Measurements from ENCODE around the gene SPATA33.
"Not testable (repeated sequence)": the region's sequence is repeated elsewhere in the genome, so short reads cannot be mapped to it uniquely, and the experiment has no call there.

SPATA33 gene

DNA sequence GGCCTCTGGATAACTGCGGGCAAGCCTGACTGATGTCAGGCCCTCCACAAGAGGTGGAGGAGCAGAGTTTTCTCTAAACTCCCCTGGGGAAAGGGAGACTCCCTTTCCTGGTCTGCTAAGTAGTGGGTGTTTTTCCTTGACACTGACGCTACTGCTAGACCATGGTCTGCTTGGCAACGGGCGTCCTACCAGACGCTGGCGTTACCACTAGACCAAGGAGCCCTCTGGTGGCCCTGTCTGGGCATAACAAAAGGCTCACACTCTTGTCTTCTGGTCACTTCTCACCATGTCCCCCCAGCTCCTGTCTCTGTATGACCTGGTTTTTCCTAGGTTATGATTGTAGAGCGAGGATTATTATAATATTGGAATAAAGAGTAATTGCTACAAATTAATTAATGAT lies 9.4 kb downstream of the SPATA33 start:
- DNase-seq, result not testable (repeated sequence)

DNA sequence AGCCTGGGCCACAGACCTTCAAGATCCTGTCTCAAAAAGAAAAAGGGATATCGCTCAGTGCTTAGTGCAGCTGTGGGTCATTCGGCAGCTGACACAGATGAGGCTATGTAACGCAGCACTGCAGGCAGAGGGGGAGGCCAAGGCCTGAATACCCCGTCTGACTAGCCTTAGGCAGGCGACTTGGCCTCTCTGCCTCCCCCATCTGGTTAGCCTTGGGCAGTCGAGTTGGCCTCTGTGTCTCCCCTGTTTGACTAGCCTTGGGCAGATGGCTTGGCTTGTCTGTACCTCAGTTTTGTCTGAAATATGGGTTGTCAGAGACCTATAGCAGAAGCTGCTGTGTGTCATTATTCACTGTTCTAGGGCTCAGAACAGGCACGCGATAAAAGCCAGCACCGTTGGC lies 10.0 kb downstream of the SPATA33 start:
- no peak for DNase-seq

DNA sequence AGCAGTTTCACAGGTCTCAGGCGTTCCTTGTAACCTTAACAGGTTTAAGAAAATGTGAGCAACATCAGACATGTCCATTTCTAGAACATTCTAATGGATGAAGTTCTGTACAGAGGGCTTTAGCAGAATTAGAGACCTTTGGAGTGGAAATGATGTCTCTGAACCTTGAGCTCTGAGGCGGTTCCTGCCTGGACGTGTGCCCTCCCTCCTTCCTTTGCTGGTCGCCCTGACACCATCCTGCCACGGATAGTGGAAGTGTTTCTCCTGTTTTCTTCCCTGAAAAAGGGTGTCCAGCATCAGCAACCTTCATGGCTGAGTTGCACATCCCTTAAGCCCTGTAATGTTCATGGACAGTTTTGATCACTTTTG lies 11.1 kb downstream of the SPATA33 start:
- no peak for DNase-seq

DNA sequence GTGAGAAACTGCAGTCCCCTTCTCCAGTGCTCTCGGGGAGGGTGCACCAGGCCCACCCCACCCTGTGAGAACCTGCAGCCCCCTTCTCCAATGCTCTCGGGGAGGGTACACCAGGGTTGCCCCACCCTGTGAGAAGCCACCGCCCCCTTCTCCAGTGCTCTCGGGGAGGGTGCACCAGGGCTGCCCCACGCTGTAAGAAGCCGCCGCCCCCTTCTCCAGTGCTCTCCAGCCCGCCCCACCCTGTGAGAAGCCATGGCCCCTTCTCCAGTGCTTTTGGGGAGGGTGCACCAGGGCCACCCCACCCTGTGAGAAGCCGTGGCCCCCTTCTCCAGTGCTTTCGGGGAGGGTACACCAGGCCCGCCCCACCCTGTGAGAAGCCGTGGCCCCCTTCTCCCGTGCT lies 12.1 kb downstream of the SPATA33 start:
- no peak for DNase-seq

DNA sequence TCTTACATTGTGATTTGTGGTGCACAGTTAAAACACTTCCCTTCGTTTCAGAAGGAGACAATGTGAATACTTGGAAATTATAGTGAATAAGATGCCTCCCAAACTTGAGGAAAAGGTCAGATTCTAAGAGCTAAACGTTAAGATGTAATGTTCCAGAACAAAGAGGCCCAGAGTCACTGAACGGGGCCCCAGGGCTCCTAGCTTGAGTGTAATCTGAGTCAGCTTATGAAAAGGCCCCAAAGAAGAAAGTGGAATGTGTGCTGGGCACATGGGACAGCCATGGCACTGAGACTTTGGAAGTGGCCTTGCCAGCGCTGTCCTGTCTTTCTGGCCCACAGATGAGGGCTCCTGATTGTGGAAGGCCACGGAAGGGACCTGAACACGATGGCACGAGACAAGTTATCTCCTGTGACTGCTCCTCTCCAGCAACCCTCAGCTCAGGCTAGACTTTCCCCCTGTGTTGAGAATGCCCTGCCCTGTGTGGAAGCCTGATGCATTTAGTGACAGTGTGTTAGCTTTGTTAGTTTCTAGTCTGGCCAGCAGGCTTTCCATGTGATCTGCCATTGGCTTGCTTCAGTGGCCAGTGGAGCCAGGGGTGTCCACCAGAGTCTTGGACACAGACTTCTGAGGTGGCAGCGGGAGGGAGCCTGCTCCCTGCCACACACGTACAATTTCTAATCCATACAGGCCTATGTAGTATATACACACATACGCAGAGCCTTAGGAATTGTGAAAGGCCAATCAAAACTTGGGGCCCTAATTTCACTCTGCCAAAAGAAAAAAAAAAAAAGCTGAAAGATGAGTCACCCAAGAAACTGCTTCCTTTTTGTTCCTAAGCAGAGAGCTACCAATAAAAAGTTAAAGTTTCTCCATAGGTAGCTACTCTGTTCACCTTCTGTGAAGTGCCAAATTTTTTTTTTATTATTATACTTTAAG lies 13.1 kb downstream of the SPATA33 start:
- DNase-seq, result no peak

DNA sequence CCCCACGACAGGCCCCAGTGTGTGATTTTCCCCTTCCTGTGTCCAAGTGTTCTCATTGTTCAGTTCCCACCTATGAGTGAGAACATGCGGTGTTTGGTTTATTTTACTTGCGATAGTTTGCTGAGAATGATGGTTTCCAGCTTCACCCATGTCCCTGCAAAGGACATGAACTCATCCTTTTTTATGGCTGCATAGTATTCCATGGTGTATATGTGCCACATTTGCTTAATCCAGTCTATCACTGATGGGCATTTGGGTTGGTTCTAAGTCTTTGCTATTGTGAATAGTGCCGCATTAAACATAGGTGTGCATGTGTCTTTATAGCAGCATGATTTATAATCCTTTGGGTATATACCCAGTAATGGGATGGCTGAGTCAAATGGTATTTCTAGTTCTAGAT lies 13.9 kb downstream of the SPATA33 start:
- not testable (repeated sequence) for DNase-seq

DNA sequence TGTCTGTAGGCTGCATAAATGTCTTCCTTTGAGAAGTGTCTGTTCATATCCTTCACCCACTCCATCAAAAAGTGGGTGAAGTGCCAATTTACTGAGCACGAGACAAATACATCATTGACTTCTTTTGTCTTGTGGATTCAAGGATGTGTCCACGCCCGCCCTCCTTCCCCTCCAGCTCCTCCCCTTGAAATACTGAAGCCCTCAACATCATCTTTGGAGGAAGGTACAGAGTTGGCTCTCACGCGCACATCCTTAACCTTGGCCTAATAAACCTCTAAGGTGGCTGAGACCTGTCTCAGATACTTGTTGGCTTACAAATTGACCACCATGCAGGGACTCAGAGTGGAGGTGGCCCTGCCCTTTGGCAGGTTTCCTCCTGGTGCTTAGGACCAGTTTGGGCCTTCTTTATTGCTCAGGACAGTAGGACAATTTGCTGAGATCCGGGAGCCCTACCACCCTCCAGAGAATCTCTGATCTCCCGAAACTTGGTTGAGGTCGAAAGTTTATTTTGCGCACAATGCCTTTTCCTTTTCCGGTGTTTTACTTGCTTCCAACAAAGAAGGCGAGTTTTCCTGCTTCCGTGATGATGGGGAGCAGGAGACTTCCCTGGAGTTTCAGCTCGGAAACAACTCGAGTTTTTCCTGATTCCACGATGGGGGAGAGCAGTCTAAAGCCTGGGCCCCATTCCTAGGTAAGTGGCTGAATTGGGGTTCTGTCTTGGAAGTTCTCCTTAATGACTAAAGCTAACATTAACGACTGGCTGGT lies 14.7 kb downstream of the SPATA33 start:
- no peak for DNase-seq

DNA sequence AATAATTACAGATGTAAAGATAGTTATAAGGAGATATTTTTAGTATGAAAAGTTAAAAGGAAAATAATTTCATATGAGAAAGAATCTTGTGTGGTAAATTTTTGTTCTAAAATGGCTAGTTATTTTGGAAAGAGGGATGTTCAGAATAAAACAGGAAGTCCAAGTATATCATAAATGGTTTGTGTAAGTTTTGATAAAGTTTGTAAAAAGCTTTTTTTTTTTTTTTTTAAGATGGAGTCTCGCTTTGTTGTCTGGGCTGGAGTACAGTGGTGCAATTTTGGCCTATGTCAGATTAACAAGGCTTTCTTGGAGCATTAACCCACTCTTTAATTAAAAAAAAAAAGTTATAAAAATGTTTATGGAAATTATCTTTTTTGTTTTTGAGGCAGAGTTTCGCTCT lies 20.6 kb downstream of the SPATA33 start:
- no peak for DNase-seq

DNA sequence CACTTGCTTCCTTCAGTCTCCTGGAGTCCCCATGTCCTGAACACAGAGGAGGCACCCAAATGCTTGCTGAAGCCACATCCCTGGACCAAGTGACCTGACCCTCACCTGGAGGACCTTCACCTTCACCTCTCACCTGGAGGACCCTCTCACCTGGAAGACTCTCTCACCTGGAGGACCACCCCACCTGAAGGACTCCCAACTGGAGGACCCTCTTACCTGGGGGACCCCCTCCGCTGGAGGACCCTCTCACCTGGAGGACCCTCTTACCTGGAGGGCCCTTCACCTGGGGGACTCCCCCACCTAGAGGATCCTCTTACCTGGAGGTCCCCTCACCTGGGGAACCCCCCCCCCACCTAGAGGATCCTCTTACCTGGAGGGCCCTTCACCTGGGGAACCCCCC lies 28.3 kb downstream of the SPATA33 start:
- DNase-seq, result no peak

DNA sequence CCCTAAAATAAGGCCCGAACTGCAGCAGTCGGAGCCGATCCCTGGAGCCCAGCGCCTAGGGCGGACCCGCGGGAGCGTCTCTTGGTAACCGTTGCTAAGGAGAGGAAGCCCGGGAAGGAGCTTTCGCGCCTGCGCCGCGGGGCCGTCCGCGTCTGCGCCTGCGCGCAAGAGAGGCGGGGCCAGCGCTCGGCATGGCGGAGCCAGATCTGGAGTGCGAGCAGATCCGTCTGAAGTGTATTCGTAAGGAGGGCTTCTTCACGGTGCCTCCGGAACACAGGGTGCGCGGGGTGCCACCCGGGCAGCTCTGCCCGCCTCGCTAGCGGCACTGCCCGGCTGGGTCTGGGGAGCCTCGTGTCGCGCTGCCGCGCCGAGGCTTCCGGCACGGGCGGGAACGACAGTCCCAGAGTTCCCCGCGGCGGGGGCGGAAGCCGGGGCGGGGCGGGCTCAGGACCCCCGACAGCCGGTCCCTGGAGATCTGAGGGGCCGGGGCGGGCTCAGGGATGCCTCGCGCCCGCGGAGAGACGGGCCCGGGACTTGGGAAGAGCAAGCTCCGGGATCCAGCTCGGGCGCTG lies 29.0 kb downstream of the SPATA33 start, which contains the start of gene CDK10:
Gene CDK10 (plus strand): TSS at position 170 of the 572 bp plus-strand sequence. CDS start 22 bp downstream, at position 192.
- DNase-seq, result peak; percentile 94

DNA sequence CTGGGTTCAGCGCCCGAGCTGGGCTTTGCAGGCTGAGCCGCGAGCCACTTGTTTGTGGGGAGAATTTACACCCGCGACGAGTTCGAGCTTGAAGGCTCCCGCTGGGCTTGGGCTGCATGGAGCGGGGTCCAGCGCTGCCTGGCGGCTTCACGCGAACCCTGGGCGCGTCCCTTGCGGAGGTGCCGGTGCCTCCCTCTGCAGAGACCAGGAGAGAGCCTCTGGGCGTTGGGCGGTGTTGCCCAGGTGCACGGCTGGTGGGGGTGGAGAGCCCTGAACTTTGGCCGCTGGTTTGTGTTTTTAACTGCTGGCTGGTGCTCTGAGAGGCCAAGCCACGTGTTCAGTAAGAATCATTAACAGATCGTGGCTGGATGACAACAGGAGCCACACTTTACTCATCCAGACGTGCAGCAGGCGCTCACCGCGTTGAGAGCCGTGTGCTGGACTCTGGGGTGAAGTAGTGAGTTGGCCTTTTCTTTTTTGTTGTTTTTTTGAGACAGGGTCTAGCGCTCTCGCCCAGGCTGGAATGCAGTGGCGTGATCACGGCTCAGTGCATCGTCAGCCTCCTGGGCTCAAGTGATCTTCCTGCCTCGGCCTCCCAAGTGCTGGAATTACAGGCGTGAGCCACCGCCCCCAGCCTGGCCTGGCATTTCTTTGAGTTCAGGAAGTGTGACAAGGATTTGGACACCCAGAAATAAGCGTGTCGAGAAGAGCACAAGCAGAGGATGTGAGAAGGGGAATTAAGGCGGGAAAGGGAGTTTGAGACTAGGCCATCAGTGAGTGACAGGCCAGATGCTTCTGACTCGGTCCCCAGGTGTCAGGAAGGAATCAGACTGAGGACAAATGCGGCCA lies 29.7 kb downstream of the SPATA33 start:
- DNase-seq, result no peak

DNA sequence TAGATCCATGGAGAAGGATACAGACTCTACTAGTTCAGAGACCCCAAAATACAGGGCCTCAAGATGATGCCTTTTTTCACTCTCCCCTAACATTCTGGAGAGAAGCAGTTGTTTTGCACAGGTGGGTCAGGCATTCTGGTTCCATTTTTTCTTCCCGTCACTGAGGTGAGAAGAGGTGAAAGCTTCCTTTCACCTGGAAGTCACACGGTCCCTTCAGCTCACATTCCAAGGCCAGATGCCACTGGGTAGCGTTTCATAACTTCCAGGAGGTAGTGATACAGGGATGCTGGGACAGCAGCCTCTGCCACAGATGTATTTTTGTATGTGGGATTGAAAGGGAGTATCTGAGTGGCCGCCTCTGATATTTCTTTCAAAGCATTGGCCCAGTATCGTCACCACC lies 30.8 kb downstream of the SPATA33 start:
- DNase-seq, result no peak

DNA sequence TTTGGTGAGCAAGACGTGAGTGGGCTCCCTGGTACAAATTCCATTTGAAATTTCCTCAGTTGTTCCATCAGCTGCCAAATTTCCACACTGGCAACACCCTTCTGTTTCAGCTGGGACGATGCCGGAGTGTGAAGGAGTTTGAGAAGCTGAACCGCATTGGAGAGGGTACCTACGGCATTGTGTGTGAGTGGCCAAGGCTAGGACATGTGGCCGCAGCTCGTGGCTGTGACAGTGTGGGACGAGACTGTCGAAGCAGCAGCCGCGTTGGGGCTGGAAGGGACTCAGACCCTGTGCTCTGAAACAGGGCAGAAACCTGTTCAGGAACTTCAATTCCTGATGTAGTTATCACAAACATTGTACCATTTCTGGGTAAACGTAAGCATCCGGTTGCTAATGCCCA lies 31.5 kb downstream of the SPATA33 start:
- DNase-seq, result no peak

DNA sequence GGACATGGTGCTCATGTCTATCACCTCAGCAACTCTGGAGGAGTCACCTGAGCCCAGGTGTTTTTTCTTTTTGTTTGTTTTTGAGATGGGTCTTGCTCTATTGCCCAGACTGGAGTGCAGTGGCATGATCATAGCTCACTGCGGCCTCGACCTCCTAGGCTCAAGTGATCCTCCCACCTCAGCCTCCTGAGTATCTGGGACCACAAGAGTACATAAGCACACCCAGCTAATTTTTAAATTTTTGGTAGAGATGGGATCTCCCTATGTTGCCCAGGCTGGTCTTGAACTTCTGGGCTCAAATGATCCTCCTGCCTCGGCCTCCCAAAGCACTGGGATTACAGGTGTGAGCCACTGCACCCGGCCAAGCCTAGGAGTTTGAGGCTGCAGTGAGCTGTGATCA lies 32.0 kb downstream of the SPATA33 start:
- not testable (repeated sequence) for DNase-seq

DNA sequence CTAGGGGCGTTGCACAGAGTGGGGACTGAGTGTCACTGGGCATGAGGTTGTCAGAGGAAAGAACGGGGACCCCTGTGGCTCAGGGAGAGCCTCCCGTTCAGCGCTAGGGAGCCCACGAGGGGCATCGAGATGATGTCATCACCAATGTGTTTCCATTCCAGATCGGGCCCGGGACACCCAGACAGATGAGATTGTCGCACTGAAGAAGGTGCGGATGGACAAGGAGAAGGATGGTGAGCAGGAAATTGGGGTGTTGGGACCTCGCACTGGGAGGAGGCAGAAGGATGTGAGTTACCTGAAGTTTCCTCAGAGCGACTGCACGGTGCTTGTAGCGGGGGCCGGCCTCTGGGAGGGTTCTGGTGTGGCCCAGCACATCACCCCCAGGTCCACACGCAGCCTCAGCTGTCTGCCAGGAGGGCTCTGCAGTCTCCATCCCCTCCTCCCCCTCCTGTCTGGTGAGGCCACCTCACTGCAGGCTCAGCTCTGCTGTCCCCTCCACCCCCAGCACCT lies 32.8 kb downstream of the SPATA33 start:
- no peak for DNase-seq

DNA sequence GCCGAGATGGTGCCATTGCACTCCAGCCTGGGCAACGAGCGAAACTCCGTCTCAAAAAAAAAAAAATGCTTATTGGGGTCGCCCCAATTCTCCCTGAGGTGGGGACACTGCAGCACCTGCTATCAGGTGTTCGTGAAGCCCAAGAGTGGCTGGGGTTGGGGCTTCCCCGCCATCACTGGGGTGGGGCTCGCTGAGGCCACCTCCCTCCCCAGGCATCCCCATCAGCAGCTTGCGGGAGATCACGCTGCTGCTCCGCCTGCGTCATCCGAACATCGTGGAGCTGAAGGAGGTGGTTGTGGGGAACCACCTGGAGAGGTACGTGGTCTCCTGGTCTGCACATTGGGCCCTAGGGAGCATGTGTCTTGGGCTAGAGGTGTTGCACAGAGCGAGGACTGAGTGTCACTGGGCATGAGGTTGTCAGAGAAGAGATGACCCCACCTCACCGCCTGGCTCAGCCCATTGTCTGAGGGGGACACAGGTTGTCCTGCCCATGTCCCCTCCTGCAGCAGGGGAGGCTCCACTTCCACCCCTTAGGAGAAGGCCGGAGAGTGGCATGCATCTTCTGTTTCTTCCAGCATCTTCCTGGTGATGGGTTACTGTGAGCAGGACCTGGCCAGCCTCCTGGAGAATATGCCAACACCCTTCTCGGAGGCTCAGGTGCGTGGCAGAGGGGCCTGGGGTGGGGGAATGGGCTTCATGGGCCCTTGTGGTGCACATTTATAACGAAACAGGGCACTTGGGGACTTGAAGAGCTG lies 33.8 kb downstream of the SPATA33 start:
- DNase-seq, result no peak

DNA sequence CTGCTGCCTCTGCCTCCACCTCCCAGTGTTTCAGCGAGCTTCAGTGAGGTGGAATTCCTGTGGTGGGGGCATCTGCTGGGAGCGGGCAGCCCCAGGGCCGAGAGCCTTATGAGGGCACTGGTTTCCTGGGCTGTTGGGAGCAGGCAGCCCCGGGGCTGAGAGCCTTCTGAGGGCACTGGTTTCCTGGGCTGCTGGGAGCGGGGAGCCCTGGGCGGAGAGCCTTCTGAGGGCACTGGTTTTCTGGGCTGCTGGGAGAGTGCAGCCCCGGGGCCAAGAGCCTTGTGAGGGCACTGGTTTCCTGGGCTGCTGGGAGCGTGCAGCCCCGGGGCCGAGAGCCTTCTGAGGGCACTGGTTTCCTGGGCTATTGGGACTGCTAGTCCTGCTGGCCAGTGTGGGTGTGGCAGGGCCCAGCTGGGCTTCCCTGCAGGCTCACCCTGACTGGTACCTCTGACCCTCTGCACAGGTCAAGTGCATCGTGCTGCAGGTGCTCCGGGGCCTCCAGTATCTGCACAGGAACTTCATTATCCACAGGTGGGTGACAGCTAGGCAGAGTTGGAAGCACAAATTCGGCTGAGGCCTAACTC lies 34.4 kb downstream of the SPATA33 start:
- no peak for DNase-seq

DNA sequence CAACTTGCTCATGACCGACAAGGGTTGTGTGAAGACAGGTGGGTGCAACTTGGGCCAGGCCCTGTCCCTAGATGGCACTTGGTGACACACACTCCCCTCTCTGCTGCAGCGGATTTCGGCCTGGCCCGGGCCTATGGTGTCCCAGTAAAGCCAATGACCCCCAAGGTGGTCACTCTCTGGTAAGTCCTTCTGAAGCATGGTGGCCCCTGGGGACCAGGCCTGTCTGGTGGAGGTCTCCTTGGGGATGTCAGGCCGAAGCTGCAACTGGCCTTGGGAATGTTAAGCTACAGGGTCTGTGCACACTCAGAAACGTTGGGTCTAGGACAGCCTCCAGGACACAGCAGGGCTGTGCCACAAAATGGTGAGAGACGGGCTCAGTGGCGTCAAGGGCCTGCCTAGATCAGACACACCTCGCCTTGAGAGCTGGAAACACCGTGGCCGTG lies 35.7 kb downstream of the SPATA33 start:
- DNase-seq, result no peak

DNA sequence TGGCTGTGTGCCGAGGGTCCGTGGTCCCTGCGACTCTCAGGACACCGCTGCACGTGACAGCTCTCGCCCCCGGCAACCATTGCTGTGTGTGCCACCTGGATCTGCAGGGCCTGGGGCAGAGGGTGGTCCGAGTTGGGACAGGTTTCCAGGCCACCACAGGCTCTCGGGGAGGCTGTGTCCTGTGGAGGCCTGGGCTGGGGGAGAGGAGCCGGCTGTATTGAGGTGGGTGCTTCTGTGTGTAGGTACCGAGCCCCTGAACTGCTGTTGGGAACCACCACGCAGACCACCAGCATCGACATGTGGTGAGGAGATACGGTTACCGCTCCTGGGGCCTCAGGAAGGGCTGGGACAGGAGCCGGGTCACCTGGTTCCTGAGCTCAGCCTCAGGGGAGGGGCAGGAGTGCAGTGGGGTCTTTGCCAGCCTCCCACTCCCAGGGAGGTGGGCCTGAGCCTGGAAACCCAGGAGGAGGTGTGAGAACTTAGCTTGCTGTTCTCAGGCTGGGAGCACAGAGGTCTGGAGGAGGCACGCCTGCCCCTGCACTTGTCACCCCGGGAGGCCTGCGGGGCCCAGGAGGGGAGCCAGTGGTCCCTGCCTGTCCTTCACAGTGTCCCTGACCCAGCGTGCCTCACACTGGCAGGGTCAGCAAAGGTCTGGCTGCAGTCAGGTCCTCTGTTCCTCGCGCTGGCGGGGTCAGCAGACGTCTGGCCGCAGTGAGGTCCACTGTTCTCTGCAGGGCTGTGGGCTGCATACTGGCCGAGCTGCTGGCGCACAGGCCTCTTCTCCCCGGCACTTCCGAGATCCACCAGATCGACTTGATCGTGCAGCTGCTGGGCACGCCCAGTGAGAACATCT lies 36.5 kb downstream of the SPATA33 start:
- no peak for DNase-seq

DNA sequence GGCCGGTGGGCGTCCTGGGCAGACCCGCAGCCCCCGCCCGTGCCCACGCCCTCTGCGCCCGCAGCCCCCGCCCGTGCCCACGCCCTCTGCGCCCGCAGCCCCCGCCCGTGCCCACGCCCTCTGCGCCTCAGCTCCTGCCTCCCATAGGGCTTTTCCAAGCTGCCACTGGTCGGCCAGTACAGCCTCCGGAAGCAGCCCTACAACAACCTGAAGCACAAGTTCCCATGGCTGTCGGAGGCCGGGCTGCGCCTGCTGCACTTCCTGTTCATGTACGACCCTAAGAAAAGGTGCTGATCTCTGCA lies 37.1 kb downstream of the SPATA33 start:
- not testable (repeated sequence) for DNase-seq
